GM12878 (cell line): ENCODE measurements around the gene GSPT1. TPM values are rescaled to one million over a fixed set of nuclear protein-coding genes. Genes with fewer than 3 reads are reported as not detected.

Experiments used
- ATAC-seq: fragments of 200-7000 bp; cut with Tn5 transposase; 3 replicates; pipeline ENCODE4 v1.9.1; 2020; ENCODE audit warnings: mild to moderate bottlenecking, moderate library complexity
- BruUV-seq: library from RNA; stranded (reverse); fragments of 400-500 nt; replicated peaks from 2 replicates; lab custom pipeline; 2021; lab: Mats Ljungman, UMichigan
- CTCF ChIA-PET: fragments of 300-600 bp; sonication (Branson Sonifier 250); formaldehyde crosslinking; extraction: SDS; loops from one replicate; lab custom pipeline; 2021; ENCODE audit warnings: inconsistent platforms; lab: Yijun Ruan, JAX
- POLR2A ChIA-PET: fragments of 350-600 bp; formaldehyde crosslinking; extraction: SDS; loops from one replicate; lab custom pipeline; 2021; ENCODE audit warnings: inconsistent platforms; lab: Charles Lee
- RAD21 ChIA-PET: fragments of 300-600 bp; sonication (Branson Sonifier 250); formaldehyde crosslinking; loops from one replicate; lab custom pipeline; 2023; ENCODE audit warnings: antibody characterized with exemption; ENCODE audit not compliant: unreplicated experiment; lab: Charles Lee
- SMC1A ChIA-PET: fragments of 300-600 bp; sonication (Branson Sonifier 250); formaldehyde crosslinking; loops from one replicate; lab custom pipeline; 2023; ENCODE audit not compliant: unreplicated experiment, uncharacterized antibody; lab: Charles Lee
- DNase-seq: peaks from one replicate; pipeline ENCODE4 v3.0.0-alpha.2; 2011; ENCODE audit warnings: low read depth, low spot score
- FAIRE-seq: peaks from 3 replicates; lab custom pipeline; 2011; peaks lifted over from hg19 to GRCh38; lab: Jason Lieb, UNC
- H2AFZ ChIP-seq: 2 replicates; pipeline ENCODE4 v1.6.0; 2011; ENCODE audit warnings: low read depth, low read length, control low read depth; ENCODE audit not compliant: control insufficient read depth
- H3K27ac ChIP-seq: 2 replicates; pipeline ENCODE4 v1.5.1; 2011; ENCODE audit warnings: control low read depth; ENCODE audit not compliant: control insufficient read depth, insufficient read depth
- H3K27me3 ChIP-seq, 2 experiments: replicated peaks in 1 of 2; 2 replicates each; pipeline versions ENCODE4 v1.6.0 to v1.6.1; 2011; ENCODE audit warnings: low read length in 1 of 2; ENCODE audit not compliant: control insufficient read depth in 2 of 2, insufficient read depth in 2 of 2
- H3K36me3 ChIP-seq, 2 experiments: 2 replicates each; pipeline ENCODE4 v1.5.1; 2011; ENCODE audit warnings: low read length in 1 of 2; ENCODE audit not compliant: control insufficient read depth in 2 of 2, insufficient read depth in 2 of 2
- H3K4me1 ChIP-seq: 2 replicates; pipeline ENCODE4 v1.6.1; 2011; ENCODE audit warnings: mild to moderate bottlenecking, low read length, moderate library complexity, mixed read lengths; ENCODE audit not compliant: control insufficient read depth, insufficient read depth
- H3K4me2 ChIP-seq: 2 replicates; pipeline ENCODE4 v1.6.0; 2011; ENCODE audit warnings: control low read depth; ENCODE audit not compliant: control insufficient read depth, insufficient read depth
- H3K4me3 ChIP-seq: fragments of 200-600 bp; sonication (generic); 2 replicates; pipeline ENCODE4 v1.5.1; 2016
- H3K79me2 ChIP-seq: 2 replicates; pipeline ENCODE4 v1.6.0; 2011; ENCODE audit warnings: low read length; ENCODE audit not compliant: control insufficient read depth, insufficient read depth
- H3K9ac ChIP-seq: 2 replicates; pipeline ENCODE4 v1.8.0; 2011; ENCODE audit warnings: low read length, control low read depth, mixed read lengths; ENCODE audit not compliant: control insufficient read depth, insufficient read depth
- H3K9me3 ChIP-seq: replicated peaks from 3 replicates; pipeline ENCODE4 v1.5.1; 2011; ENCODE audit warnings: mild to moderate bottlenecking, low read length; ENCODE audit not compliant: control insufficient read depth, insufficient read depth
- H4K20me1 ChIP-seq: 2 replicates; pipeline ENCODE4 v1.6.0; 2011; ENCODE audit not compliant: control insufficient read depth, insufficient read depth
- BACH1 ChIP-seq: fragments of 450-650 bp; IDR thresholded peaks from 2 replicates; pipeline ENCODE4 v1.6.1; 2017; ENCODE audit warnings: mild to moderate bottlenecking, borderline replicate concordance
- CBX5 ChIP-seq: sonication (generic); IDR thresholded peaks from 2 replicates; pipeline ENCODE4 v1.6.1; 2016; ENCODE audit warnings: low read depth, moderate library complexity, mild to moderate bottlenecking, inconsistent platforms
- CHD2 ChIP-seq: IDR thresholded peaks from 2 replicates; pipeline ENCODE4 v1.6.1; 2011; ENCODE audit warnings: low read depth, low read length, improper control_type of control experiment, borderline replicate concordance
- FOS ChIP-seq: IDR thresholded peaks from 3 replicates; pipeline ENCODE4 v1.6.1; 2011; ENCODE audit warnings: borderline replicate concordance; ENCODE audit not compliant: insufficient read length; ENCODE audit errors: extremely low read depth
- FOXM1 ChIP-seq: IDR thresholded peaks from 2 replicates; pipeline ENCODE4 v1.6.1; 2012; ENCODE audit warnings: low read depth, mild to moderate bottlenecking, inconsistent platforms, low read length, moderate library complexity
- GATAD2B ChIP-seq: fragments of 450-650 bp; conservative IDR thresholded peaks from 2 replicates; pipeline ENCODE4 v1.6.1; 2017; ENCODE audit warnings: low read depth, mild to moderate bottlenecking, moderate library complexity
- KAT2A ChIP-seq: conservative IDR thresholded peaks from 2 replicates; pipeline ENCODE4 v1.6.1; 2011; ENCODE audit warnings: low read depth, low read length; ENCODE audit not compliant: control insufficient read depth
- NFYB ChIP-seq: IDR thresholded peaks from 2 replicates; pipeline ENCODE4 v1.6.1; 2011; ENCODE audit warnings: low read depth, mild to moderate bottlenecking, low read length, improper control_type of control experiment, moderate library complexity; ENCODE audit not compliant: insufficient read depth
- POLR2AphosphoS5 ChIP-seq: IDR thresholded peaks from 2 replicates; pipeline ENCODE4 v1.6.1; 2011; ENCODE audit warnings: mild to moderate bottlenecking, low read length, inconsistent platforms
- SIN3A ChIP-seq: IDR thresholded peaks from 2 replicates; pipeline ENCODE4 v1.6.1; 2012; ENCODE audit warnings: low read depth, low read length, improper control_type of control experiment
- SRF ChIP-seq, 2 experiments: IDR thresholded peaks; 2 replicates each; pipeline ENCODE4 v1.6.1; 2011; ENCODE audit warnings: low read depth in 2 of 2, low read length in 2 of 2, mild to moderate bottlenecking in 1 of 2, moderate library complexity in 1 of 2
- SUZ12 ChIP-seq: fragments of 200-600 bp; sonication (generic); IDR thresholded peaks from one replicate; pipeline ENCODE4 v1.6.1; 2018; ENCODE audit warnings: antibody characterized with exemption, mild to moderate bottlenecking; ENCODE audit not compliant: unreplicated experiment
- ZBED1 ChIP-seq: IDR thresholded peaks from 2 replicates; pipeline ENCODE4 v1.6.1; 2016; ENCODE audit warnings: borderline replicate concordance
- ZNF384 ChIP-seq: IDR thresholded peaks from 2 replicates; pipeline ENCODE4 v1.6.1; 2012; ENCODE audit warnings: low read depth, mild to moderate bottlenecking, low read length, improper control_type of control experiment, borderline replicate concordance
- ZNF622 ChIP-seq: fragments of 450-650 bp; IDR thresholded peaks from 2 replicates; pipeline ENCODE4 v1.6.1; 2017; ENCODE audit warnings: mild to moderate bottlenecking, inconsistent platforms
- WGBS: methylation state at CpG from one replicate; pipeline ENCODE4 v1.1.6; 2016; ENCODE audit warnings: low lambda C conversion rate; ENCODE audit not compliant: insufficient replicate concordance, insufficient coverage; ENCODE audit errors: missing lambda C conversion rate; 5-methylcytosine and 5-hydroxymethylcytosine counted together
- in situ Hi-C: fragments of 300-500 bp; cut with MboI; formaldehyde crosslinking; loops from 9 replicates; pipeline ENCODE4 v1.14.3; 2018; ENCODE audit warnings: mixed read lengths
- intact Hi-C: fragments of 100-400 bp; cut with micrococcal nuclease; formaldehyde crosslinking; loops from one replicate; pipeline ENCODE4 v1.14.2; 2022; ENCODE audit not compliant: unreplicated experiment
- polyA plus RNA-seq, 11 experiments: library from polyadenylated mRNA; depleted of rRNA in 4 of 11; unstranded in 6 of 11; stranded (reverse) in 5 of 11; fragments of >200 nt; fragmentation: Nextera tagmentation in 4 of 11; fragmentation: Illumina TruSeq in 1 of 11; extraction: Ambion mirVana in 4 of 11; extraction: Trizol in 1 of 11; gene quantifications; 1 replicate in 1 of 11; 2 replicates in 10 of 11; pipeline versions ENCODE4 v1.2.1 to v1.2.3, GENCODE V29; 2011 to 2016; ENCODE audit warnings: inconsistent platforms in 2 of 11, missing spikeins in 2 of 11, low read depth in 1 of 11
- total RNA-seq, 4 experiments: library from RNA; depleted of rRNA in 3 of 4; stranded (reverse); fragments of >200 nt in 3 of 4; fragmentation: Illumina TruSeq in 1 of 4; extraction: Trizol in 1 of 4; gene quantifications; 2 replicates each; pipeline versions ENCODE4 v1.2.1 to v1.2.3, GENCODE V29; 2013 to 2021
- TF ChIP-seq, protein P1 (sequence below): fragments of 450-650 bp; IDR thresholded peaks from 2 replicates; pipeline ENCODE4 v1.6.1; 2016; ENCODE audit warnings: mild to moderate bottlenecking
- TF ChIP-seq, protein P2 (sequence below): IDR thresholded peaks from 2 replicates; pipeline ENCODE4 v1.6.1; 2011; ENCODE audit warnings: borderline replicate concordance, low read depth, mild to moderate bottlenecking, moderate library complexity, low read length; ENCODE audit not compliant: insufficient read depth, poor library complexity, severe bottlenecking
- TF ChIP-seq, protein P3 (sequence below): fragments of 450-650 bp; IDR thresholded peaks from 2 replicates; pipeline ENCODE4 v1.6.1; 2016; ENCODE audit warnings: mild to moderate bottlenecking

Gene GSPT1
- total and polyA plus RNA-seq, 10 of the 15 experiments (the other 5 are each of a cell fraction or from before 2014, with no cell fraction given), result 46.7 to 181 (median 99.6) TPM

DNA sequence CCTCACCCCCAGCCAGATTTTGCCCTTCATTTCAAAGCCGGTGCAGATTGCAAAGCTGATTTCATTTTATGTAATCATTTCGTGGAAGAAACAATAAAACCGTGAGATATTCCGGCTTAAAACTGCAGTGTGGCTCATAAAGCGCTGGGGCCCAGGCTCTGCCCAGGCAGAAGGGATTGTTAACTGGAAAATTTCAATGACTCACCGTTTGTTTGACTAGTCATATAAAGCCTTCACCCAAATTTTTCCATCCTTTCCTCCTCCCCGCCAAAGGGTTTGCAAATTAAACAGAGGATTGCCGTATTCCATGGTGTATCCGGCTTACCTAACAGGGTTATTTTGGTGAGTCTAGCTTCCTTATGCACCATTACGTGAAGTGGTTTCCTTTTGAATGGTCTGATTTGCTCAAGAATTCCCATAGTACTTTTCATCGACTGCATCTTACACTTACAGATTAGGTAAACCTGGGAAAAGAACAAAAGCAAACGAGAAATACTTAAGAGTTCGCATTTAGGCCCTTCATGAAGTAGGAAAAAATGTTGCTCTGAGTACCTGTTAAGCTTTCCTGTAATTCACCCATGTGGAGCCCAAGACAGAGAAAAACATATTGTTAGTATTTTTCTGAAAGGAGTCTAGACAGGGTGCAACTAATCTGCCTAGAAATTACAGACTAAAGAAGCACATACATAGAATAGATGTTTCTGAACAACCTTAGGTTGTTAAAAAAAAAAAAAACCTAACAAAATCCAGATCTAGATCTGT lies 949 bp upstream of the GSPT1 start (continued):
- TF ChIP-seq, protein P1, sequence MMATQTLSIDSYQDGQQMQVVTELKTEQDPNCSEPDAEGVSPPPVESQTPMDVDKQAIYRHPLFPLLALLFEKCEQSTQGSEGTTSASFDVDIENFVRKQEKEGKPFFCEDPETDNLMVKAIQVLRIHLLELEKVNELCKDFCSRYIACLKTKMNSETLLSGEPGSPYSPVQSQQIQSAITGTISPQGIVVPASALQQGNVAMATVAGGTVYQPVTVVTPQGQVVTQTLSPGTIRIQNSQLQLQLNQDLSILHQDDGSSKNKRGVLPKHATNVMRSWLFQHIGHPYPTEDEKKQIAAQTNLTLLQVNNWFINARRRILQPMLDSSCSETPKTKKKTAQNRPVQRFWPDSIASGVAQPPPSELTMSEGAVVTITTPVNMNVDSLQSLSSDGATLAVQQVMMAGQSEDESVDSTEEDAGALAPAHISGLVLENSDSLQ, result no peak
- TF ChIP-seq ZBED1, result no peak
- TF ChIP-seq, all 136 proteins: peak for 2

GRCh38 chr16:11915114-11915643 lies 577 bp downstream of the GSPT1 start:
- H3K4me3 ChIP-seq, result peak overlapping the region; percentile 71
- WGBS, result 1% methylated on average over 67 of the region's 79 CpGs
- H3K36me3 ChIP-seq, result peaks cover 0 to 1% of the 10 kb centered on the region in 2 experiments; a peak in 1 of 4 replicates
- intact Hi-C loops, result loop anchor here (2.0 kb wide), 1 partner anchor 60 kb away; no protein-coding TSS in a partner anchor
- H2AFZ ChIP-seq, result peak overlapping the region; percentile 75
- peak overlapping the region; percentile 87 for H3K27ac ChIP-seq
- peak overlapping the region; percentile 77 for H3K9ac ChIP-seq
- H3K4me2 ChIP-seq, result peak overlapping the region; percentile 77
- peaks cover 2% of the 10 kb centered on the region; the same call in 2 of the 3 replicates for H3K9me3 ChIP-seq
- peaks cover 11% of the 10 kb centered on the region for H3K4me1 ChIP-seq
- no TSS peak for BruUV-seq
- DNase-seq (no peak), ATAC-seq (peak; percentile 20), FAIRE-seq (no peak)
- in situ Hi-C loops, result no loop called here
- RAD21 ChIA-PET, result no interaction called here
- peaks cover 55% of the 10 kb centered on the region for H3K79me2 ChIP-seq
- H4K20me1 ChIP-seq, result no peaks in the 10 kb centered on the region; the same call in none of the 2 replicates
- CTCF ChIA-PET, result no interaction called here
- SMC1A ChIA-PET, result no interaction called here
- H3K27me3 ChIP-seq, result no peaks in the 10 kb centered on the region
- POLR2A ChIA-PET, result interaction anchor here (0.9 to 1.2 kb wide), 2 partner anchors 63 to 172 kb away, joined by 3 read pairs; partner anchors contain the start of gene TXNDC11
- TF ChIP-seq ZNF384, result no peak
- peak; percentile 45; the same call in 1 of the 2 replicates for TF ChIP-seq GATAD2B
- TF ChIP-seq, protein P2, sequence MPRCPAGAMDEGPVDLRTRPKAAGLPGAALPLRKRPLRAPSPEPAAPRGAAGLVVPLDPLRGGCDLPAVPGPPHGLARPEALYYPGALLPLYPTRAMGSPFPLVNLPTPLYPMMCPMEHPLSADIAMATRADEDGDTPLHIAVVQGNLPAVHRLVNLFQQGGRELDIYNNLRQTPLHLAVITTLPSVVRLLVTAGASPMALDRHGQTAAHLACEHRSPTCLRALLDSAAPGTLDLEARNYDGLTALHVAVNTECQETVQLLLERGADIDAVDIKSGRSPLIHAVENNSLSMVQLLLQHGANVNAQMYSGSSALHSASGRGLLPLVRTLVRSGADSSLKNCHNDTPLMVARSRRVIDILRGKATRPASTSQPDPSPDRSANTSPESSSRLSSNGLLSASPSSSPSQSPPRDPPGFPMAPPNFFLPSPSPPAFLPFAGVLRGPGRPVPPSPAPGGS, result no peak
- no peak for TF ChIP-seq NFYB
- TF ChIP-seq, protein P3, sequence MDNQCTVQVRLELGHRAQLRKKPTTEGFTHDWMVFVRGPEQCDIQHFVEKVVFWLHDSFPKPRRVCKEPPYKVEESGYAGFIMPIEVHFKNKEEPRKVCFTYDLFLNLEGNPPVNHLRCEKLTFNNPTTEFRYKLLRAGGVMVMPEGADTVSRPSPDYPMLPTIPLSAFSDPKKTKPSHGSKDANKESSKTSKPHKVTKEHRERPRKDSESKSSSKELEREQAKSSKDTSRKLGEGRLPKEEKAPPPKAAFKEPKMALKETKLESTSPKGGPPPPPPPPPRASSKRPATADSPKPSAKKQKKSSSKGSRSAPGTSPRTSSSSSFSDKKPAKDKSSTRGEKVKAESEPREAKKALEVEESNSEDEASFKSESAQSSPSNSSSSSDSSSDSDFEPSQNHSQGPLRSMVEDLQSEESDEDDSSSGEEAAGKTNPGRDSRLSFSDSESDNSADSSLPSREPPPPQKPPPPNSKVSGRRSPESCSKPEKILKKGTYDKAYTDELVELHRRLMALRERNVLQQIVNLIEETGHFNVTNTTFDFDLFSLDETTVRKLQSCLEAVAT, result no peak
- TF ChIP-seq SUZ12, result no peak
- no peak for TF ChIP-seq POLR2AphosphoS5
- TF ChIP-seq SRF (IDR thresholded peaks at IDR 0.05; ENCODE audit: low read depth in 2 of 2, low read length in 2 of 2), result no peak
- no peak for TF ChIP-seq BACH1
- peak; percentile 5; the same call in 1 of the 2 replicates for TF ChIP-seq SIN3A
- no peak for TF ChIP-seq CBX5
- TF ChIP-seq FOXM1, result no peak
- TF ChIP-seq KAT2A, result no peak
- TF ChIP-seq FOS, result no peak
- TF ChIP-seq ZNF622, result no peak
- no peak for TF ChIP-seq CHD2
